ENCODE data around the gene SPO11.

The SPO11 gene

DNA sequence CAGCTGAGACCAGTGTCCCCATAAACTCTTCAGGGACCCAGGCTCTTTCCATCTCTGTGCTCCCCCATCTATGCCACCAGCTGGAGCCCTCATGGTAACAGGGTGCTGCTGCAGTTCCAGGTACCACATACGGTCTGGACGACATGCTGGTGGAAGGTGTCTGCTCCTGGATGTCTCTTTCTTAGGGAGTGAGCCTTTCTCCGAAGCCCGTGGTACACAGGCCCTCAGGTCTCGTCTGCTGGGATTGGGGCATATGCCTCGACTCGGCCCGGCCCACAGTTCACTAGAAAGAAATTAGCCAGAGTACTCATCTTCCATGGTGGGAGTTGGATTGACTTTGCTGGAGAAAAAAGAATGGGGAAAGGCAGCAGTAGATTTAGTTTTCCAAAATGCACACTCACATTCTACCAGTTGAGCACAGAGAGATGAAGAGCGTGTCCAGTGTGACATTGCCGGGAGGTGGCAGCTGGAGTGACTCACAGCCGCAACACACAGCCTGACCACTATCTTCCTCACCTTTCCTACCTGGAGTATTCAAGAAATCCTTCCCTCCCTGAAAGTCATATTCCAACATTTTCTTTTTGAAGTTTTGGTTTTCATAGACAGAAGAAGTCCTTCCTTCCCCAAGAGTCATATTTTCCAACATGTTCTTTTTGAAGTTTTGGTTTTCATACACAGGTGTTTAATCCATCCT is 18.6 kb upstream of the SPO11 start:
- DNase-seq = no peak

DNA sequence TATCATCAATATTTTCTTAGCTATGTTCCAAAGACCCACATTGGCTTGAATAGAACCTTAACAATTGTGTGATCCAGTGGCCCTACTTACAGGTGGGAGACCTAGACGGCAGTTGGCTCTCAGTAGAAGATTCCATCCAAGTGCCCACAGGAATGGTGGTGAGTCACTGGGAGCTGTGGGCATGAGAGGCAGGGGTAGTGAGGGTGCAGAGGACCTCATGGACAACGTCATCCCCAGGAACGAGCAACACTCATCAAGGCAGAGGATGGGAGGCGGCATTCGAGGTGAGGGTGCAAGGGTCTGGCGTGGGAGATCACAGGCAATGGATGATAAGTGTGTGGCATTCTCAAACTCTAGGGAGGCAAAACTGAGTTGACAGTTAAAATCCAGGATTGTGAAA is 17.5 kb upstream of the SPO11 start:
- no peak for DNase-seq

DNA sequence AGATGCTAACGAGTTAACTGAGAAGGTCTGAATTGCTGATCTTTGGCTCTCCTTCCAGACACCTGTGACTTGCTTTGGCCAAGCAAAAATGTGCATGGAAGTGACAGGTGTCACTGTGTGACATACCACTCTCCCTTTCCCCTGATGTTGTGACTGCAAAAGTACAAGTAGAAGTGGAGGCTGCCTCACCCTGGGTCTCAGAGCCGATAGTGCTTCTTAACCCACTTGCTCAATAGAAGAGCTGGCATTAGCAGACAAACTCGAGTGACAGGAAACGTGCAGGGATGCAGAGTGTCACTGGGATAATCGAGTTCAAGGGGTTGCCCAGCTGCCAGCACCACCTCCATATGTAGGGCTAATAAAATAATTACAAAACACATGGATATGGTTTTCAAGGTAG is 16.4 kb upstream of the SPO11 start:
- no peak for DNase-seq

DNA sequence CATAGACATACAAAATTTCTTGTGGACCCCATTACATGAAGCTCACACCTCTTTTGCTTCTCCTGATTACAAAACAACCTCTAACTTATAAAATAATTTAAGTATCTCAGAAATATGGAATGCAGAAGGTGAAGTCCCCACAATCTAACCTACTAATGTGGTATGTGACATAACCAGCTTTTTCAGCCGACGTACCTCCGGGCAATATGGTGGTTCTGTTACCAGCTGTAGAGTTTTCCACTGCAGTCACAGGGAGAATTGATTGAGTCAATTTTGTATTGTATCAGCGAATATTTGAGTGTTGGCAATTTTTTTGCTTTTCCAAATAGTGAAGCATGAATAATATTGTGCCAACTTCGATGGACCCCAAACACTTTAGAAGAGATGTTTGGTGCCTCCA is 15.7 kb upstream of the SPO11 start:
- DNase-seq = no peak

DNA sequence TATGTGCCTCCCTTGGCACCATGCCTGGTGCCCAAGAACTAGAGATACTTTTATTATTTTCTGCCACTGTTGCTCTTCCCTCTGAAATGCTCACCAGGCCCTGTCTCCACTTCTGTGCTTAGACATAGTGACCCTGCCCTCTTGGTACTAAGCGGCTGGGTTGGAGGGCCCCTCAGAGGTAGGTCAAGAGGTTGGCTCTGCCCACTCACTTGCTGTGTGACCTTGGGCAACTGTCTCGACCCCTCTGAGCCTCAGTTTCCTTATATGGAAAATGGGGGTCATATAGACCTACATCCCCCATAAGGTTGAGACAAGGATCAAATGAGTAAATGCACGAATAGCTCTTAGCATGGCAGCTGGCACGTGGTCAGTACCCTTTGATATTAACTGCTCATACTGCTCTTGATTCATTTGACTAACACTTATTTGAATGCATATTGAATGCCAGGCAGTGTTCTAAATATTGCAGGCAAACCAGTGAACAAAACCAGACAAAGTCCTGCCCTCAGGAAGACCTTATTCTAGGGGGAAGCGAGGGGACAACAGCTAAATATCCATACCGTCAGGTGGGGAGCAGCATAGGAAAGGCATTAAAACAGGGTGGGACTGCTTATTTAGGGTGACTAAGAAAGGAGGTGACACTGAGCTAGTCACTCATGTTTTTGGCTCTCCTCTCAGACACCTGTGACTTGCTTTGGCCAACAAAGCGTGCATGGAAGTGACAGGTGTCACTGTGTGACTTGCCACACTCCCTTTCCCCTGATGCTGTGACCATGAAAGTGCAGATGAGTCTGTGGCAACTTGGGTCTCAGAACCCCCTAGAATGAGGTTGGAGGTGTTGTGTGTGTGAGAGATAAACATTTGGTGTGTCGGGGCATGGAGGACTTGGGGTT is 14.3 kb upstream of the SPO11 start:
- no peak for DNase-seq

DNA sequence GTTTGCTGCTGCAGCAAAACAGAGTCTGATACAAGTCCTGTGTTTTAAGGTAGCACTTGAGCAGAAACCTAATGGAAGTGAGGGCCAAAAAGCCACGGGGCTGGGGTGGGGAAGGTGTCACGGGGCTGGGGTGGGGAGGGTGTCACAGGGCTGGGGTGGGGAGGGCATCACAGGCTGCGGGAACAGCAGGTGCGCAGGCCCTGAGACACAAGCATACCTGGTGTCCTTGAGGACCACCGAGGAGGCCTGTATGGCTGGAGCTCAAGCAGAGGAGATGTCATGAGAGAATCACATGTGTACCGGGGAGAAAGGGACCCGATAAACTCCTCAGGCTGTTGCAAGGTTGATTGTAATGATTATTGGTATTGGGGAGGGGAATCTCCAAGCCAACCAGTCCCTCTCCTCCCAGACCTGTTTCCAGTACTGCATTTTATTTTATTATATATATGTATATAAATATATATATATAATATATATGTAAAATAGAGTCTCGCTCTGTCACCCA is 13.6 kb upstream of the SPO11 start:
- no peak for DNase-seq

DNA sequence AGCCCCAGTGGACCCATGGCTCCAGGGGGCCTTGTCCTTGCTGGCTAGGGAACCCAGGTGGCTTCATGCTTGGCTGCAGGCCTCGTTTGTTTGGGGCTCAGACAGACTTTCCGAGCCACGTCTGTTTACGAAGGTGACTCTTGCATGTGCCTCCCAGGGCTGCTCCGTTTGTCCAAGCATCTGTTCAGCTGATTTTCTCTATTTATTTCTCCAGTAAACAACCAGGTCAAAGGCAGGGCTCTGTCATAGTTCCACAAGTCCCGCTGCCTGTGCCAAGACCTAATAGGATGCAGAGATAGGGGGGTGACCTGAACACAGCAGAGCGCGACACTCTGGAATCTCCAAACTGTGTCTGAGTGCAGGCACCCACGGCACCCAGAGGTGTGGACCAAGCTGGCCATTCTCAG is 12.8 kb upstream of the SPO11 start:
- no peak for DNase-seq

DNA sequence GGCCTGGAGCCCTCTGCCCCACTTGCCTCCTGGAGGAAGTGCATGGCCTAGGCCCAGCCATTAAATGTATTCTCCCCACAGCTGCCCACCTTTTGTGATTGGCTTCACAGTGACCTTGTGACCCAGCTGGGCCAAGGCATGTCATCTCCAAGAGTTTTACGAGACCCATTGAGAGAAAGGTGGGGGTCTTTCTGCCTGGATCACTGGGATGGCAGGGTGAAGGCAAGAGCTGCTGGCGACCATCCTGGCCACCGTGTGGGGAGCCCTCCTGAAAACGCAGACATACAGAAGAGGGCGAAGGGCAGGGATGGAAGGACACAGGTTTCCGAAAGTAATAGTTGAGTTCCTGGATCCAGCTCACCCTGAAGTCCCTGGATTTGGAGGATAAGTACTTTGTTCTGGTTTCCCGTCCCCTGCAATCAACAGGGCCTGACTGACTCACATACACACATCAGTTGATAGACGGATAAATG is 12.3 kb upstream of the SPO11 start:
- no peak for DNase-seq

DNA sequence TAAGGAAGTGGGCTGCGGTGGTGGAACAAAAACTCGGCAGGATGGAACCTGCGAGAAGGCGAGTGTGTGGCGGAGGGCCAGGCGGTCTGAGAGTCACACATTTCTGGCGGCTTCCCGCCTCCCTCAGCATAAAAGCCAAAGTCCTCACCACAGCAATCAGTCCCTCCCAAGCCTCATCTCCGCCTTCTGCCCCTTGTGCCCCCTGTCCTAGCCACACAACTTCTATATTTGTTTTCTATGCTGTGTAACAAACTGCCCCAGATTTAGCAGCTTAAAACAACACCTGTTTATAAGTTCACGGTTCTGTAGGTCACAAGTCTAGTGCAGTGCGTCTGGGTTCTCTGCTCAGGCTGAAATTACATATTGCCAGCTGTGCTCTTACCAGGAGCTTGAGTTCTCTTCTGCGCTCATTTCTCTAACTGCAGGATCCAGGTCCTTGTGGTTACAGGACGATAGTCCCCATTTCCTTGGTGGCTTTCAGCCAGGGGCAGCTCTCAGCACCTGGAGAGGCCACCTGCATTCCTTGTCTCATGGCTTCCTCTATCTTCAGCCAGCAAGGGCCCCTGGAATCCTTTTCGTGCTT is 11.7 kb upstream of the SPO11 start:
- DNase-seq = peak; percentile 56

DNA sequence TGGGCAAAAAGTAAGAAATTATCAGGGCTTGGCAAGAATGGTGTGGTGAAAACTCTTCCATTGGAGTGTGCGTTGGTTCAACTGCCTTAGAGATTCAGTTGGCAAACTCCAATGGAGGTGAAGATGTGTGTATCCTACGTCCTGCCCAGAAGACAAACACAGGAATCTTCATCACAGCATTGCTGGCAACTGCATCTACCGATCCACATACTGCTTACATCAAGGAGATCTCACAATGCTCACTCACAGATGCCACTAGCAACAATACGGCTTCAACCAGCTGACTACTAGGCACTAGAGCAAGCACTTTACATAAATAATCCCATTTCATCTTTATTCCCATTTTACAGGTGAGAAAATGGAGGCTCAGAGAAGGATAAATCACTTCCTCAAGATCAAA is 10.0 kb upstream of the SPO11 start:
- DNase-seq = no peak

DNA sequence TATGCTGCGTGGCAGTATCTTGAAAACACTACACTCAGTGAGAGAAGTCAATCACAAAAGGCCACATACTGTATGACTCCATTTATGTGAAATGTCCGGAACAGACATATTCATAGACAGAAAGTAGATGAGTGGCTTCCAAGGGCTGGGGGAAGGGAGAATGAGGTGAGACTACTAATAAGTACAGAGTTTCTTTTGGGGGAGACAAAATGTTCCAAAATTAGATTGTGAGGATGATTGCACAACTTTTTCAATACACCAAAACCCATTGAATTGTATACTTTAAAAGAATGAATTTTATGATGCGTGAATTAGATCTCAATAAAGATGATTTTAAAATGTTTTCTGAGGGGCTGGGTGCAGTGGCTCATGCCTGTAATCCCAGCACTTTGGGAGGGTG is 9.2 kb upstream of the SPO11 start:
- no peak for DNase-seq

DNA sequence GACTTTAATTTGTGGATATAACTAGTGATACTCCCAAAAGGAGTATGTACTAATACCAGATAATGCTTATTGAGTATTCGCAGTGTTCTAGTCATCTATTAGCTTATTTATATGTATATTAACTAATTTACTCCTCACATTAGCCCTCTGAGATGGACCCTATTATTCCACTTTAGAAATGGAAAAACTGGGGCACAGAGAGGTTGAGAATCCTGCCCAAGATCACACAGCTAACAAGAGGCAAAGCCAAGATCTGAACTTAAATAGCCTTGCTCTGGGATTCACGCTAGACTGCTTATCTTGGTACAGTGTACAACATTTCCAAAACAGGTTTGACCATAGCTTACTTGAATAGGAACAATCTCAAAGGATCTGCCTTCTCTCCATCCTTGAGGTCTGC is 8.5 kb upstream of the SPO11 start:
- no peak for DNase-seq

DNA sequence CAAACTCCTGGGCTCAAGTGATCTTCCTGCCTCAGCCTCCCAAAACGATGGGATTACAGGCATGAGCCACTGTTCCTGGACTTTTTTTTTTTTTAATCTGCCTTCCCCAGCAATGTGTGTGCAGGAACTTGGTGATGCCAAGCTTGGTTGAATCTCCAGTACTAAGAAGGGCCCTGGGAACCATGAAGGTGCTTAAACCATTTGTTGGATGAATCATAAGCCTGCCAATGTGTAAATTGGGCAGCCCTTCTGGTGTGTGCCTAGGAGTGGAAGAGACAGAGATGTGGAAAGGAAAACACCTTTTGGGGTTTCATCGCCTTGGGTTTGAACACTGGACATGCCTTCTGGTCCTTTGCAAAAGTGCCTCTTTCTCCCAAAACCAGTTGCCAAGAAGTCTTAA is 7.1 kb upstream of the SPO11 start:
- no peak for DNase-seq

DNA sequence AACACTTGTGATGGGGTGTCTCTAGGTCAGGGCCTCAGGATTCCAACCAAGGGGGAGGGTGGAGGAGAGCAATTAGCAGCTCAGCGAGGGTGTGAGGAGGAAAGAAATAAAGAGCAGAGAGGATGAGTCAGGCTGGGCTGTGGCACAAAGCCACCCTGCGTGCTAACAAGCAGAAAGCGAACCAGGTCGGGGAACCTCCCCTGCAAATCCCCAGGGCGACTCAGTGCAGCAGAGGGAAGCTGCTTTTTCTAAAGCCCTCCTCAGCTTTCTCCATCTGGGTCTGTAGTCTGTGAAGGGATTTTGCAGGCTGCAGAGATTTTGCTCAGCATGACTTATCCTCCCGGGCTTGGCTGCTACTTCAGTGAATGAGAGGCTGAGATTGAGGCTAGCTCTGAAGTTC is 6.6 kb upstream of the SPO11 start:
- DNase-seq = no peak

DNA sequence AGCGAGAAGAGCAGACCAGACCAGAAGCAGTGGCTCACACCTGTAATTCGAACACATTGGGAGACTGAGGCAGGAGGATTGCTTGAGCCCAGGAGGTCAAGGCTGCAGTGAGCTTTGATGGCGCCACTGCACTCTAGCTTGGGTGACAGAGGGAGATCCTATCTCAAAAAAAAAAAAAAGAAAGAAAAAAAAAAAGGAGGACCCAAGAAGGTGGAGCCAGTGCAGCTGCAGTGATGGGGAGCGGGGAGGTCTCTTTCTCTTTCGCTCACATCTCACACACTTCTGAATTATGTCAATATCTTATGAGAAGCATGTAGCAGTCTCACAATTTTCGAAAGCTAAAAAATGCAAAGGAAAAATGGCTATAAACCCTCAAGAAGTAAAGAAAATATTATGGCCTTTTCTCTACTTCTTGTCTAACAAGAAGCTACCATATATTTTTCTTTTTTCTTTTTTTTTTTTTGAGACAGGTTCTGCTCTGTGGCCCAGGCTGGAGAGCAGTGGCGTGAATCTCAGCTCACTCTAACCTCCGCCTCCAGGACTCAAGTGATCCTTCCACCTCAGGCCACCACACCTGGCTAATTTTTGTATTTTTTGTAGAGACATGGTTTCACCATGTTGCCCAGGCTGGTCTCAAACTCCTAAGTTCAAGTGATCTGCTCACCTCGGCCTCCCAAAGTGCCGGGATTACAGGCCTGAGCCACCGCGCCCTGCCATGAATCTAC is 3.8 kb upstream of the SPO11 start:
- DNase-seq = no peak

DNA sequence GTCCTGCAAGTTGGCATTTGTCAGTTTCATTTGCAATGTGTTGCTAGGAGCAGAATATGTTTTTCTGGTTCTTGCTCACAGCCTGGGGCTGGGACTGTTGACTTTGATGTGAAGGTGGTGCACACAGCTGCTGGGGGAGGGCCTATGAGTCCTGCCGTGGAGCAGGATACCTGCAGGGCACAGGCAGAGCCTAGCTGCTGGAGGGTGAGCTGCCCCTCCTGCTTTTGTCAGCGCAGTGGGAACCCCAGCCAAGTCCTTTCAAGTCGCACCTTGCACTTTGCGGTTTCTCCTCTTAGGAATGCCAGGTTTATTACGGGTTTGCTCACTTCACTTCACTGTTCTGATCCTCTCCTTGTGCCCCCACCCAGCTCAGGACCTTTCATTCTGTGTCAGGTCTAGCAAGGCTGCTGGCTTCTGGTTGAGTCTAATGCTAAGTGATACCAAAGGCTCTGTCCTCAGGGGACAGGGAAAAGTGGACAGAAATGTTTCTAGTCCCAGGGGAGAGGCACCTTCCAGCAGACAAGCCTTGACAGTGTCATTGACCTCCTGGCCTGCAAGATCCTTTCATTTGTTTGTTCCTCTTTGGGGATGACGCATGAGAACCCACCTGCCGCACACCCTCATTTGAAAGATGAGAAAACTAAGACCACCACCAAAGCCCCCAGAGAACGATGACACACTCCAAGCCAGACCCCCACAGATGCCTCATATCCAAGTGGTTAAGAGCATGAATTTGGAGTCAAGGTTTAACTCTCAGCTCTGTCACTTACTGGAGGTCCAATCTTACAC is 2.7 kb upstream of the SPO11 start:
- peak; percentile 97 for DNase-seq

DNA sequence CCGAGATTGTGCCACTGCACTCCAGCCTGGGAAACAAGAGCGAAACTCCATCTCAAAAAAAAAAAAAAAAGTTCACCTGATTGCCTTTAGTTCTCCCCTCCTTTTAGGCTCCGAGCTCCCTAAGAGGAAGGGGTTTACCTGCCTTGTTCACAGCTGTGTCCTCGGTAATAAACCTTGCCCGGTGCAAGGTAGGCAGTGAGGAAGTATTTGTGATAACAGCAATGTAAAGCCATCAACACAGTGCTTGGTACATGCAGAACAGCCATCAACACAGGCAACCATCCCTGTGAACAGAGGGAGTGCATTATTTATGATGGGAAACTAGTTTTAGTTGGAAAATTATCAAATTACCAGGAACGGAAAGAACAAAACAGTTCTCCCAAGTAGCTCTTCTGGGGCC is 1.8 kb upstream of the SPO11 start:
- DNase-seq = no peak

DNA sequence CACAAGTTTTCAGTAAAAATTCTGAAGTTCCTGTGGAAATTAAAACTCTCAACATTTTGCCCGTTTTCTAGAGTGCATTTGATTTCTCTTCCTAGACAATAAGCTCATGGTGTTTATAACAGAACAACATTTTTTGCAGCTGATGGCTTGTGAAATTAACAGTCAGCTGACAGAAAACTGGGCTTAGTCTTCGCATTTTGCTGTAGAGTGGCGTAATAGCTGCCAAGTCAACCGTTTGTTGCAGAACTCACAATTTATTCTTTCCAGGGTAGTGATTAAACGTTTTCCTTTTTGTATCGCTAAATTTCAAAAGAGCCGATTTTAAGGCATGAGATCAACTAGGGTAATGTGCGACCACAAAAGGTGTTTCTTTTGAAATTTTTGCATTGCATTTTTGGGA is 1.4 kb downstream of the SPO11 start:
- DNase-seq = no peak

DNA sequence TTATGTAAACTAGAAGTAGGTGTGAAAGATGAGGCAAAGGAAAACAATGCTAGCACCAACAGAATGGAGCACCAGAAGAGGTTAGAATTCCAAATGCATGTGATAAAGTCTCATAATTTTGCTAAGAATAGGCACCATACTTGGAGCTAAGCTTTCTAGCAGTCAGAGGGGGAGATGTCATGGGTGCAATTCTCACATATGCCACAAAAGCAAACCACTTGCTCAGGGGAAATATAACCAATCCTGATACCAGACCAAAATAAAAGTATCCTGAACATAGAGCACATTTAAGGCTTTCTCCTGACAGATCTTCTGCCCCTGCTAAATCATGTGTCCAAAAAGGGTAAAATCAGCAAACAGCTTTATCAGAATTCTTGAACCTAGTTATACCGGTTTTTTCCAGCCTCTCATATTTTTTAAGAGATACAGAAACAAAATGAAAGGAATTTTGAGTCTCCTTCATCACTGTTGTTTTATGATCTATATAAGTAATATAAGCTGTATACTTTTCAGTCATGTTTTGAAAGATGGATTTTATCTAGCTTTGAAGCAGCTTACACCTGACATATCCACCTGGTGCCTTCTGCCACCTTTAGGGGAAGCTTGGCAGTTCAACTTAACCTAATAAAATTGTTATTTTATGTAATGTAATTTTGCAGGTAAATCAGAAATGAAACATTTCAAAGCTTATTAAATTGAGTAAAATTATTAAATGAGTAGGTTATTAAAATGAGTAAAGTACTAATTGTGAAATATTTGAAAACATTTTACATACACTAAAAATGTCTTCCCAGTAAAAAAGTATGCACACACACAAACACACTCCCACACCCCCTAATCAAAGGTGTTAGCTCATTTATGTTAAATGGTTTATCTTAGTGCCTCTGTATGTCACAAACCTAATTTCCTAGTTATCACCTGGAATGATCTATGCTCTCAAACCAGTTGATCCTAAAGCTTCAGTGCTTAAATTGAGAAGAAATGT is 2.8 kb downstream of the SPO11 start:
- peak; percentile 26 for DNase-seq

DNA sequence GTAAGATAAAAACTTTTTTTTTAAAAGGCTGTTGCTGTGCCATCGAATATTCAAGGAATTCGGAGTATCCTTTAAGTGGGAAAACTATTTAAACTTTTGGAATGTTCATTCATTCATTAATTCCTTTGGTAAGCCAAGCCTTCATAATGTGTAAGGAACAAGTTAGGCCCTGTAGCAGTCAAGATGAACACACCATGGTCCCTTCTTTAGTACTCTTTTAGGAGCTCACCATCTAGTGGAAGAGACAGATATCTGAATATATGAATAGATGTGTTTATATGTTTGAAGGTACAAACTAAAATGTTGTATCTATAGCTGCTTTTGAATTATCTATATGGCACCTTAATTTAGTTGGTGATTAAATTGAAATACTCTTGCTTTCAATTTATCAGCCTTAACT is 5.8 kb downstream of the SPO11 start:
- DNase-seq = no peak

DNA sequence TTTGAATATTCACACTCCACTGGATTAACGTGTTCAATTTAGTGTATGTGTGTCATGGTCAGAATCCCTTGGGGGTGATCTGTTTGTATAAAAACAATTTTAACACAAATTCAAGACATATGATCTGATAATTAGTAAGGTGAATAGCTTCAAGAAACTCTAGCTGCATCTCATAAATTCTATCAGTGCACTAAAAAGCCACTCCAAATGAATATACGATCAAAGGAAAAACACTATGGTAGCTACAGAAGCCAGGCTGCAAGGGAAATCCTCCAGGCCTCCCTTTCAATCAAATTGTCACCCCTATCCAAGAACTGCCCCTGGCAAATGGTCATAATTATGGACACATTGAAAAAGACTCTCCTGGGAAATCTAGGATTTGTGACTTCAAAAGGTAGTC is 12.1 kb downstream of the SPO11 start:
- DNase-seq = no peak
